H7 (cell line): Measurements from ENCODE around the gene ZDHHC14. TPM values are rescaled to one million over a fixed set of nuclear protein-coding genes. Genes with fewer than 3 reads are reported as not detected.
A peak's percentile ranks its signal among the peaks of the same experiment; 100 is the strongest.
"Not testable (repeated sequence)": the region's sequence is repeated elsewhere in the genome, so short reads cannot be mapped to it uniquely, and the experiment has no call there.

Source experiments
- DNase-seq: peaks from one replicate; pipeline ENCODE4 v3.0.0; 2012
- H3K27me3 ChIP-seq: 2 replicates; pipeline ENCODE4 v1.6.0; 2011; ENCODE audit warnings: mild to moderate bottlenecking, low read length; ENCODE audit not compliant: control insufficient read depth, insufficient read depth
- H3K36me3 ChIP-seq: replicated peaks from 2 replicates; pipeline ENCODE4 v1.5.1; 2011; ENCODE audit warnings: low read length; ENCODE audit not compliant: control insufficient read depth, insufficient read depth
- H3K4me3 ChIP-seq: 2 replicates; pipeline ENCODE4 v1.5.1; 2011; ENCODE audit warnings: low read depth, mild to moderate bottlenecking, control low read depth, low read length, moderate library complexity; ENCODE audit not compliant: insufficient read depth
- total RNA-seq: library from RNA; depleted of rRNA; stranded (reverse); fragments of >200 nt; shearing (Covaris generic); gene quantifications from 2 replicates; pipeline ENCODE4 v1.2.3, GENCODE V29; 2014

Gene ZDHHC14
- total RNA-seq, 1 experiment from 2014 or later = 1.1 TPM

GRCh38 chr6:157388924-157389323, 7.9 kb downstream of the ZDHHC14 start:
- H3K4me3 ChIP-seq = no peak overlapping the region
- H3K27me3 ChIP-seq = no peaks in the 10 kb centered on the region; the same call in 1 of the 2 replicates
- DNase-seq = no peak
- H3K36me3 ChIP-seq = no peaks in the 10 kb centered on the region

- no peaks in the 10 kb centered on the region for H3K36me3 ChIP-seq
- no peak for DNase-seq
- no peaks in the 10 kb centered on the region for H3K27me3 ChIP-seq
- H3K4me3 ChIP-seq = no peak overlapping the region
Measured at GRCh38 chr6:157390273-157391060, 9.5 kb downstream of the ZDHHC14 start.

DNA sequence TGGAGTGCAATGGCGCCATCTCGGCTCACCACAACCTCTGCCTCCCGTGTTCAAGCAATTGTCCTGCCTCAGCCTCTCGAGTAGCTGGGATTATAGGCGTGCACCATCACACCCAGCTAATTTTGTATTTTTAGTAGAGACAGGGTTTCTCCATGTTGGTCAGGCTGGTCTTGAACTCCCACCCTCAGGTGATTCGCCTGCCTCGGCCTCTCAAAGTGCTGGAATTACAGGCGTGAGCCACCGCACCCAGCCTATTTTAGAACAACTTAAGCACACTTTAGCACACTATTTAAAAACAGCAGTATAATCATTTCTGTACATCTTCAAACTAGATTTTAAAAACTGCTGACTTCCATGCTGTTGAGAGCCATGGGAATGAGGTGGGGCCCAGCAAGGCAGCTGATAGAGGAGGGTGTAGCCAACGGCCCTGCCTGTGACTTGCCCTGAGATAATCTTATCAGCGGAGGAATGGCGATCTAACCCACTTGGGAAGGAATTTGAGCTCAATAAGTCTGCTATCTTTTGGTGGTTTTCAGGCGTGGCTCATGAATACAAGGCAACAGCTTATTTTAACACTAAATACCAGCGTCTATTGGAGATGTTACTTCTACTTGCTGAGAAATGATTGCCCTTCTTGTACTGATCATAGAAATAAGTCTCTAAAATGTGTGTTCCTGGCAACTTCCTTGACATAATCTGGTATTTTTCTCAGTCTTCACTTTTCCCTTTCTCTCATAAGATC, 12.1 kb downstream of the ZDHHC14 start:
- no peak for DNase-seq
- Histone ChIP-seq H3K27me3 (no peaks in the 10 kb centered on the region), H3K4me3 (no peak overlapping the region), H3K36me3 (no peaks in the 10 kb centered on the region)

DNA sequence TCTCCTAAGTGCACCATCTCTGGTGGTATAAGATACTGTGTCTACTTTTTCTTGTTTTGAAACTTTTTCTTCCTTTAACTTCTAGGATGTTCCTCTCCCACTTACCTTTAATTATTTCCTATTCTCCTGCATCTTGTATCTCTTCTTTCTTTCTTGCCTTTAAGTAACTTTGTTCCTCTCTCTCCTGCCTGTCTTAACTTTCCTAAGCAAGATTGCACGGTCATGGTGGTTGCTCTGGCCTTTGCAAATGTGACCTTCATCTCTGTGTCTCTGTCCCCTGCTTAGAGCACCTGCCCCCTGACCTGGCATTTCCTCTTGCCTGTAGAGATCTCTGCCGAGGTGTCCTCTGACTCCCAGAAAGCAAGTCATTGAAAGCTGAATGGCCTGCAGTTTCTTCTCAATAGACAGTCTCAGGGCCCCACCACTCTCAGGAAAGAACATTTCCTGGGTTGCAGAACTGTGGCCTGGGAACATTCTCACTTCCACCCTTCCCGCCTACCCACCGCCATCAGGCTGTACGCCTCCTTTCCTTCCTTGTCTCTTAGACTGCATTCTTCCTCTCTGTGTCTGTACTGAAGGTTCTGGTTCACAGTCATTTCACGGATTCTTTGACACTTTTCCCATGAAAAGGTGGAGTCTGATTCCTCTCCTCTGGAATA, 12.8 kb downstream of the ZDHHC14 start:
- Histone ChIP-seq H3K36me3 (no peaks in the 10 kb centered on the region), H3K4me3 (no peak overlapping the region), H3K27me3 (no peaks in the 10 kb centered on the region)
- DNase-seq = no peak

DNA sequence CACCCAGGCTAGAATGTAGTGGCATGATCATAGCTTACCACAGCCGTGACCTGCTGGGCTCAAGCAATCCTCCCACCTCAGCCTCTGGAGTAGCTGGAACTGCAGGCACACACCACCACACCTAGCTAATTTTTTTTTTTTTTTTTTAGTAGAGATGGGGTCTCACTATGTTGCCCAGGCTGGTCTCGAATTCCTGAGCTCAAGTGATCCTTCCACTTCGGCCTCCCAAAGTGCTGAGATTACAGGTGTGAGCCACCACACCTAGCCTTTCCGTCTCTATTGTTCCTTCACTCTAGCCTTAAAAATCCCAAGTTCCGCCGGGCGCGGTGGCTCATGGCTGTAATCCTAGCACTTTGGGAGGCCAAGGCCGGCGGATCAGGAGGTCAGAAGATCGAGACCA, 14.2 kb downstream of the ZDHHC14 start:
- not testable (repeated sequence) for H3K27me3 ChIP-seq, DNase-seq

DNA sequence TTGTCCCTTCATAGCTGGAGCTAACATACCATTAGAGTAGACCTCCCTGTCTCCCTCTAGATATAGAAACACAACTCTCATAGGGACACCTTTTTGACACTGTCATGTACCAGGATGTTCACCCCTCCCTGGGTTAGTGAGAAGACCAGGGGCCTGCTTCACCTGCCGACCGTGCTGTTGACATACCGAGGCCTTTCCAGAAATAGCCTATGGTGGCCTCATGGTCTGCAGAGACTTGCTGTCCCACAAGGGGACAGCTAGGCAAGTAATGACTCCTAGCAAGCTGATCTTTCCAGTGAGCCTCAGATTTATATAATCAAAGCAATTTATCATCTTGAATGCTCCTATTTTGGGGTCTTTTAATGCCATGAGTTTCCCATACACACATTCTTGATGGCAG, 15.0 kb downstream of the ZDHHC14 start:
- Histone ChIP-seq H3K36me3 (no peaks in the 10 kb centered on the region), H3K4me3 (no peak overlapping the region), H3K27me3 (no peaks in the 10 kb centered on the region)
- no peak for DNase-seq

More for the DNA sequence above, 14.2 kb downstream of the ZDHHC14 start:
- H3K4me3 ChIP-seq, H3K36me3 ChIP-seq: not testable (repeated sequence)

DNA sequence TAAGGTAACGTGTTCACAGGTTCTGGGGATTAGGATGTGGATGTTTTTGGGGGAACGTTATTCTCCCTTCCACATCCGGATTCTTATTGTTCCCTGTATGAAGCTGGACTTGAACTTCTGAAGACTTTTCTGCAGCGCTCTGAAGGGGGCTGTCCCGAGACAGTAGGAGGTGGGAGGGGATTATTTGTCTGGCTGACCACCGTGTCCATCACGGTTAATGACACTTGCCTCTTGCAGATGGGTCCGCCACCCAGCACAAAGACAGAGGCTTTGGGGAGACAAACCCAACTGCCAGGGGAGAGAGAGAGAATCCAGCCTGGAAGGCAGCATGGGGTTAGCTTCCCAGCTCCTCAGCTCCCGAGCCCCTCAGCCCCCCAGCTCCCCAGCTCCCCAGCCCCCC, 16.7 kb downstream of the ZDHHC14 start:
- Histone ChIP-seq H3K4me3 (no peak overlapping the region), H3K27me3 (no peaks in the 10 kb centered on the region), H3K36me3 (no peaks in the 10 kb centered on the region)
- peak; percentile 35 for DNase-seq

DNA sequence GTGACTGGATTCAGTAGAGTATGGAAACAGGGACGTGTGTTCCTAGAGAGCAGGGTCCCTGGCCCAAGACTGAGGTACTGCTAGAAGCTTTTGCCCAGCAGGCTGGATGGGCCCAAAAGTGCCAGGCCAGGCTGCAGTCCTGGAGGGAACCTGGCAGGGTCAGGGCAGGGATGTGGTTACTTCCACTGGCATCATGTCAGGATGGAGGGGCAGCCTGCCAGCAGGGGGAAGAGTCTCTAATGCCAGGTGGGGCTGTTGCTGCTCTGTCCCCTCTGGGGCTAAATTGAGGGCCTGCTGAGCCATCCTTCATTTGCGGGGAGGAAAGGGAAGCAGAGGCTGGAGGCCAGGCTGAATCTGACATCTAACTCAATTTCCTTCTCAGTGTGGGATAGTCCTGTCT, 17.2 kb downstream of the ZDHHC14 start:
- Histone ChIP-seq H3K4me3 (no peak overlapping the region), H3K27me3 (no peaks in the 10 kb centered on the region), H3K36me3 (no peaks in the 10 kb centered on the region)
- peak; percentile 64 for DNase-seq

GRCh38 chr6:157400676-157401075, 19.7 kb downstream of the ZDHHC14 start:
- DNase-seq = no peak
- H3K36me3 ChIP-seq = no peaks in the 10 kb centered on the region
- H3K4me3 ChIP-seq = no peak overlapping the region
- no peaks in the 10 kb centered on the region for H3K27me3 ChIP-seq

DNA sequence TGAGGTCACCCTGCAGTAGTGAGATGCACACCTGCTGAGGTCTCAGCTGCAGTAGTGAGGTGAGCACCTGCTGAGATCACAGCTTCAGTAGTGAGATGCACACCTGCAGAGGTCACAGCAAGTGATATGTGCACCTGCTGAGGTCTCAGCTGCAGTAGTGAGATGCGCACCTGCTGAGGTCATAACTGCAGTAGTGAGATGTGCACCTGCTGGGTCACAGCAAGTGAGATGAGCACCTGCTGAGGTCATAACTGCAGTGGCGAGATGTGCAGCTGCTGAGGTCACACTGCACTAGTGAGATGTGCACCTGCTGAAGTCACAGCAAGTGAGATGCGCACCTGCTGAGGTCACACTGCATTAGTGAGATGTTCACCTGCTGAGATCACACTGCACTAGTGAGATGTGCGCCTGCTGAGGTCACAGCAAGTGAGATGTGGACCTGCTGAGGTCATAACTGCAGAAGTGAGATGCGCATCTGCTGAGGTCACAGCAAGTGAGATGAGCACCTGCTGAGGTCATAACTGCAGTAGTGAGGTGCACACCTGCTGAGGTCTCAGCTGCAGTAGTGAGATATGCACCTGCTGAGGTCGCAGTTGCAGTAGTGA, 20.8 kb downstream of the ZDHHC14 start:
- Histone ChIP-seq H3K36me3 (no peaks in the 10 kb centered on the region), H3K27me3 (no peaks in the 10 kb centered on the region), H3K4me3 (no peak overlapping the region)
- no peak for DNase-seq

DNA sequence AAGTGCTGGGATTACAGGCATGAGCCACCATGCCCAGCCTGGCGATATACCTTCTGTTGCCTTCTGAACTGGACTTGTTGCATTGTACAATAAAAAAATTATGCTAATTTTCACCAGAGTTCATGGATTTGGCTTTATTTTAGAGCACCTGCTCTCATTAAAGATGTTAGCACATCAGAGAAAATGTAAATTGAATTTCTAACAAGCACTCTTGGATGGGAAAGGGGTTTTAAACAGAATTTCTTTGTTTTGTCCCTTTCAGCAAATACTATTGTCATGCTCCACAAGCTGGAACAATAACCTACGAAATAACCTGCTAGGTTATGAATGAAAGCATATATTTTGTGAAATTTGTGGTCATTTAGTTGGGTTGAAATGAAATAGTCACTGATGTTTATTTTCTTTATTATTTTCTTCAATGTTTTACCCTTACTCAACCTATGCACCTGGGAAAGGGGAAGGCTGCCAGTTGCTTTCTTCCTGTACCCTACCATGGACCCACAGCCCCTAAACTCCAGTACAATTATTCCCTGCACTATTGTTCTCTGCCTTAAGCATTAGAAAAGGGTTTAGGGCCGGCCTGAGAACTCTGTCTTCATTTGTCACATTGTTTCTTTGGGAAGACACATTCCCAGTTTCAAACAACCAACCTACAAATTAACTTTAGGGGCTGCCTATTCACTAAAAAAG, 22.2 kb downstream of the ZDHHC14 start:
- Histone ChIP-seq H3K4me3 (no peak overlapping the region), H3K27me3 (no peaks in the 10 kb centered on the region), H3K36me3 (no peaks in the 10 kb centered on the region)
- peak; percentile 51 for DNase-seq

DNA sequence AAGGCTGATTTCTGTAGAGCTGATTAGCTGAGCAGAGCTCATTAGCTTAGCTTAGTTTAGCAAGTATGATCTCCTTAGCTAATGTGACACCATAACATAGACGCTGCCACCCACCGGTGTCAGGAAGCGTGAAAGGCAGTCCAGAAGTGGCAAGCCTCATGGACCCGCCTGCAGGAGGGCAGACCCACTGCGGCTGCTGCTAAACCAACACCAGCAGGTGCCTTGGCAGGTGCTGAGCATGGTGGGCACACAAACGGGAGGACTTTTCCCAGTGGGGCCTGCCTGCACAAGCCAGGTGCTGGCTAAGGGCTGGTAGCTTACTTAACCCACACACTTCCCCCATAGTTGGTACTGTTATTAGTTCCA, 22.7 kb downstream of the ZDHHC14 start:
- Histone ChIP-seq H3K36me3 (no peaks in the 10 kb centered on the region), H3K27me3 (no peaks in the 10 kb centered on the region)
- DNase-seq = no peak

DNA sequence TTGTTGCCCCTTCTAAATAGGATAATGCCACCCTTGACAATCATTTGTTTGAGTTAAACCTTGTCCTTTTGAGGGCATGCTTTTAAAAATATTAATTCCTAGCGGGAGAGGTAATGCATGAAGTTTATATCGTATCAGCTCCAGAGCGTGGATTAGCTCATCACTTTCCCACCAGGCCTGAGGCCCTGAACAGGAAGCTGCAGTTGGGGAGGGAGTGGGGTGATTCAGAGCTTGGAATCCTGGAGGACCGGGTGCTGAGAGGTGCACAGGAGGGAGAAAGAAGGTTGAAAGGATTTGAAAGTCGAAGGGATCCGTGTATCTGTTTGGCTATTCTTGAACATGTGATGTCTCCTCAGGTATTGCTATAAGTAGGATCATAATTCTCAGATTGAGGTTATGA, 25.0 kb downstream of the ZDHHC14 start:
- H3K36me3 ChIP-seq = no peaks in the 10 kb centered on the region
- no peaks in the 10 kb centered on the region for H3K27me3 ChIP-seq
- H3K4me3 ChIP-seq = no peak overlapping the region
- peak; percentile 47 for DNase-seq

More for the DNA sequence above, 22.7 kb downstream of the ZDHHC14 start:
- no peak overlapping the region for H3K4me3 ChIP-seq

DNA sequence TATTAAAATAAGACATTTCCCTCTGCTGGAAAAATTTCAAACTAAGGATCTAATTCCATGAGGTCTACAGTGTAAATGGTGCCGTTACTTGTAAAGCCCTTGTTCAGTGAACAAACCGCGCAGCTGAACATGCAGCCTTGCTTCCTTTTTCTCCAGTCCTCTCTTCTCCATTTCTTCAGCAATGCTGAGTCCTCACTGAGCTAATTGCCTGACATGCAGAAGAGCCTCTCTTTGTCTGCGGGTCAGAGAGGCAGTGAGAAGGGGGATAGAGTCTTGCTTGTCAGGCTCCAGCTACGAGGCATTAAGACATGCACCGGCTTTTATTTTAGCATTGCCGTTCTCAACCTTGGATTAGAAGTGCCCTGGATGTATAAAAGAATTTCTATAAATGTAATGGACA, 25.7 kb downstream of the ZDHHC14 start:
- H3K4me3 ChIP-seq = no peak overlapping the region
- H3K27me3 ChIP-seq = no peaks in the 10 kb centered on the region
- DNase-seq = peak; percentile 51
- H3K36me3 ChIP-seq = no peaks in the 10 kb centered on the region
